PC-9 (cell line): ENCODE measurements around the gene DIAPH2. TPM values are rescaled to one million over a fixed set of nuclear protein-coding genes. Genes with fewer than 3 reads are reported as not detected.

Experiments used
- BruUV-seq: library from RNA; stranded (reverse); fragments of 400-500 nt; replicated peaks from 2 replicates; lab custom pipeline; 2021; lab: Mats Ljungman, UMichigan
- CTCF ChIA-PET: fragments of 300-600 bp; sonication (Branson Sonifier 250); formaldehyde crosslinking; loops from one replicate; lab custom pipeline; 2022; ENCODE audit warnings: antibody characterized with exemption; lab: Charles Lee
- POLR2A ChIA-PET: fragments of 300-600 bp; sonication (Branson Sonifier 250); formaldehyde crosslinking; loops from one replicate; lab custom pipeline; 2022; ENCODE audit warnings: antibody characterized with exemption; ENCODE audit not compliant: unreplicated experiment; lab: Charles Lee
- DNase-seq, 2 experiments: peaks; one replicate each; pipeline versions ENCODE4 v3.0.0 to v3.0.0-alpha.2; 2015 to 2022; ENCODE audit warnings: mixed read lengths in 1 of 2
- H2AFZ ChIP-seq: fragments of 200-600 bp; sonication (generic); 2 replicates; pipeline ENCODE4 v1.8.1; 2017; ENCODE audit warnings: antibody characterized with exemption
- H3F3A ChIP-seq: fragments of 200-600 bp; sonication (generic); 2 replicates; pipeline ENCODE4 v1.8.1; 2017; ENCODE audit warnings: antibody characterized with exemption, mild to moderate bottlenecking, low read depth; ENCODE audit not compliant: insufficient read depth
- H3K27ac ChIP-seq: fragments of 200-600 bp; sonication (generic); 2 replicates; pipeline ENCODE4 v1.6.1; 2016; ENCODE audit warnings: mixed run types
- H3K27me3 ChIP-seq: fragments of 200-600 bp; sonication (generic); 2 replicates; pipeline ENCODE4 v1.6.1; 2016; ENCODE audit warnings: low read depth, mixed run types; ENCODE audit not compliant: insufficient read depth
- H3K36me3 ChIP-seq: fragments of 200-600 bp; sonication (generic); 2 replicates; pipeline ENCODE4 v1.6.1; 2016; ENCODE audit warnings: low read depth, mixed run types
- H3K4me1 ChIP-seq: fragments of 200-600 bp; sonication (generic); replicated peaks from 2 replicates; pipeline ENCODE4 v1.6.1; 2016; ENCODE audit warnings: mixed run types; ENCODE audit not compliant: insufficient read depth
- H3K4me2 ChIP-seq: fragments of 200-600 bp; sonication (generic); 2 replicates; pipeline ENCODE4 v1.6.1; 2017; ENCODE audit warnings: mixed run types
- H3K4me3 ChIP-seq: fragments of 200-600 bp; sonication (generic); 2 replicates; pipeline ENCODE4 v1.6.1; 2016; ENCODE audit warnings: mixed run types
- H3K79me2 ChIP-seq: fragments of 200-600 bp; sonication (generic); 2 replicates; pipeline ENCODE4 v1.6.1; 2017; ENCODE audit warnings: low read depth, mixed run types
- H3K9me2 ChIP-seq: fragments of 200-600 bp; sonication (generic); 2 replicates; pipeline ENCODE4 v1.8.1; 2017; ENCODE audit warnings: mild to moderate bottlenecking; ENCODE audit not compliant: insufficient read depth
- H3K9me3 ChIP-seq: fragments of 200-600 bp; sonication (generic); 2 replicates; pipeline ENCODE4 v1.8.1; 2016; ENCODE audit warnings: low read depth; ENCODE audit not compliant: insufficient read depth
- H4K20me1 ChIP-seq: fragments of 200-600 bp; sonication (generic); 2 replicates; pipeline ENCODE4 v1.8.1; 2017; ENCODE audit not compliant: insufficient read depth
- CTCF ChIP-seq: fragments of 200-600 bp; sonication (generic); conservative IDR thresholded peaks from 2 replicates; pipeline ENCODE4 v1.6.1; 2017; ENCODE audit warnings: mixed run types, antibody characterized with exemption, mild to moderate bottlenecking, moderate library complexity
- EZH2 ChIP-seq: fragments of 200-600 bp; sonication (generic); IDR thresholded peaks from 2 replicates; pipeline ENCODE4 v1.8.0; 2017; ENCODE audit warnings: antibody characterized with exemption, low read depth
- intact Hi-C: fragments of 100-400 bp; cut with micrococcal nuclease; formaldehyde crosslinking; loops from one replicate; pipeline ENCODE4 v1.10.0; 2022; ENCODE audit not compliant: unreplicated experiment
- total RNA-seq: library from RNA; stranded (reverse); gene quantifications from 2 replicates; pipeline ENCODE4 v1.2.3, GENCODE V29; 2021

Gene DIAPH2
- total RNA-seq, 1 experiment from 2014 or later = 12.0 TPM

GRCh38 chrX:96883608-96884007, 199.0 kb downstream of the DIAPH2 start, which contains the start of gene RPA4:
Gene RPA4, plus strand, starts transcription at chrX:96883908. Its CDS starts 403 bp downstream, at chrX:96884311.
- no peaks in the 10 kb centered on the region for H3K27me3 ChIP-seq
- no peak within 1 kb of the TSS for H3K4me3 ChIP-seq
- ChIA-PET POLR2A (no interaction called here), CTCF (no interaction called here)
- H3K27ac ChIP-seq = no peak within 1 kb of the TSS
- TF ChIP-seq CTCF (no peak), EZH2 (no peak)
- no TSS peak for BruUV-seq
- H2AFZ ChIP-seq = no peak within 1 kb of the TSS
- H3K4me1 ChIP-seq = no peaks in the 10 kb centered on the region
- no peaks in the 10 kb centered on the region for H3K36me3 ChIP-seq
- no peak for DNase-seq
- no peaks in the 10 kb centered on the region for H3K79me2 ChIP-seq
- no peaks in the 10 kb centered on the region for H3K9me2 ChIP-seq
- H3K4me2 ChIP-seq = no peak within 1 kb of the TSS
- intact Hi-C loops = no loop called here
- no peaks in the 10 kb centered on the region for H3F3A ChIP-seq
- no peaks in the 10 kb centered on the region; the same call in 1 of the 2 replicates for H4K20me1 ChIP-seq
- no peaks in the 10 kb centered on the region for H3K9me3 ChIP-seq

GRCh38 chrX:96884027-96884426, 199.4 kb downstream of the DIAPH2 start:
- no peaks in the 10 kb centered on the region for H3K9me2 ChIP-seq
- no peak overlapping the region for H3K27ac ChIP-seq
- BruUV-seq = no TSS peak
- ChIA-PET POLR2A (no interaction called here), CTCF (no interaction called here)
- H2AFZ ChIP-seq = no peak overlapping the region
- no peak for DNase-seq
- no peaks in the 10 kb centered on the region for H3K4me1 ChIP-seq
- no peaks in the 10 kb centered on the region for H3K27me3 ChIP-seq
- no peaks in the 10 kb centered on the region for H3K36me3 ChIP-seq
- H3K9me3 ChIP-seq = no peaks in the 10 kb centered on the region
- H3K79me2 ChIP-seq = no peaks in the 10 kb centered on the region
- H3K4me2 ChIP-seq = no peak overlapping the region
- intact Hi-C loops = no loop called here
- TF ChIP-seq EZH2 (no peak), CTCF (no peak)
- H3F3A ChIP-seq = no peaks in the 10 kb centered on the region
- no peaks in the 10 kb centered on the region; the same call in 1 of the 2 replicates for H4K20me1 ChIP-seq
- H3K4me3 ChIP-seq = no peak overlapping the region

GRCh38 chrX:96889726-96890125, 205.1 kb downstream of the DIAPH2 start:
- H3K4me1 ChIP-seq = no peaks in the 10 kb centered on the region
- H2AFZ ChIP-seq = no peak overlapping the region
- intact Hi-C loops = no loop called here
- H3K9me2 ChIP-seq = no peaks in the 10 kb centered on the region
- no peak for DNase-seq
- no peaks in the 10 kb centered on the region for H3K27me3 ChIP-seq
- BruUV-seq = no TSS peak
- no peaks in the 10 kb centered on the region for H3K79me2 ChIP-seq
- ChIA-PET POLR2A (interaction anchor here (0.6 kb wide), 1 partner anchor 778 kb away, joined by 3 read pairs; no protein-coding TSS in a partner anchor), CTCF (no interaction called here)
- no peak overlapping the region for H3K4me2 ChIP-seq
- no peak overlapping the region for H3K27ac ChIP-seq
- H3F3A ChIP-seq = no peaks in the 10 kb centered on the region
- no peaks in the 10 kb centered on the region for H3K9me3 ChIP-seq
- TF ChIP-seq CTCF = no peak
- no peak for TF ChIP-seq EZH2
- no peak overlapping the region for H3K4me3 ChIP-seq
- no peaks in the 10 kb centered on the region for H4K20me1 ChIP-seq
- H3K36me3 ChIP-seq = no peaks in the 10 kb centered on the region
